Astrocyte (in vitro differentiated cells and primary cell): ENCODE measurements around the gene ANKRD45. TPM values are rescaled to one million over a fixed set of nuclear protein-coding genes. Genes with fewer than 3 reads are reported as not detected.
"Not testable (repeated sequence)": the region's sequence is repeated elsewhere in the genome, so short reads cannot be mapped to it uniquely, and the experiment has no call there.

ENCODE experiments used
- DNase-seq: peaks from one replicate; pipeline ENCODE4 v3.0.0-alpha.2; 2010; ENCODE audit warnings: low read depth
- FAIRE-seq: peaks from 2 replicates; lab custom pipeline; 2011; peaks lifted over from hg19 to GRCh38; lab: Jason Lieb, UNC
- H2AFZ ChIP-seq: 2 replicates; pipeline ENCODE4 v1.6.0; 2012; ENCODE audit warnings: low read depth, low read length, inconsistent platforms
- H3K27ac ChIP-seq: 2 replicates; pipeline ENCODE4 v1.5.1; 2011; ENCODE audit warnings: low read depth, low read length, inconsistent platforms
- H3K27me3 ChIP-seq: 2 replicates; pipeline ENCODE4 v1.6.0; 2011; ENCODE audit warnings: low read length, inconsistent platforms; ENCODE audit not compliant: insufficient read depth
- H3K36me3 ChIP-seq: 2 replicates; pipeline ENCODE4 v1.5.1; 2011; ENCODE audit warnings: low read length, inconsistent platforms; ENCODE audit not compliant: insufficient read depth
- H3K4me1 ChIP-seq: 2 replicates; pipeline ENCODE4 v1.5.1; 2011; ENCODE audit warnings: low read length, inconsistent platforms; ENCODE audit not compliant: insufficient read depth
- H3K4me2 ChIP-seq: 2 replicates; pipeline ENCODE4 v1.6.0; 2012; ENCODE audit warnings: low read length, inconsistent platforms
- H3K4me3 ChIP-seq: 2 replicates; pipeline ENCODE4 v1.5.1; 2011; ENCODE audit warnings: low read depth, mild to moderate bottlenecking, low read length, inconsistent platforms; ENCODE audit not compliant: insufficient read depth
- H3K79me2 ChIP-seq: 2 replicates; pipeline ENCODE4 v1.6.0; 2012; ENCODE audit warnings: mild to moderate bottlenecking, low read length, inconsistent platforms; ENCODE audit not compliant: insufficient read depth
- H3K9ac ChIP-seq: 2 replicates; pipeline ENCODE4 v1.6.0; 2012; ENCODE audit warnings: mild to moderate bottlenecking, low read length, inconsistent platforms
- H3K9me3 ChIP-seq: 2 replicates; pipeline ENCODE4 v1.5.1; 2012; ENCODE audit warnings: low read depth, mild to moderate bottlenecking, low read length, inconsistent platforms; ENCODE audit not compliant: insufficient read depth
- H4K20me1 ChIP-seq: 2 replicates; pipeline ENCODE4 v1.6.0; 2012; ENCODE audit warnings: low read length, inconsistent platforms; ENCODE audit not compliant: insufficient read depth
- H3K27ac Mint-ChIP-seq: one replicate; pipeline ENCODE4 v1.8.0; 2021; ENCODE audit warnings: mild to moderate bottlenecking, mixed read lengths; ENCODE audit not compliant: unreplicated experiment
- H3K27me3 Mint-ChIP-seq: one replicate; pipeline ENCODE4 v1.8.0; 2021; ENCODE audit warnings: low read depth, mixed read lengths; ENCODE audit not compliant: unreplicated experiment
- H3K36me3 Mint-ChIP-seq: one replicate; pipeline ENCODE4 v1.8.0; 2021; ENCODE audit warnings: low read depth, mixed read lengths; ENCODE audit not compliant: unreplicated experiment
- H3K4me1 Mint-ChIP-seq: one replicate; pipeline ENCODE4 v1.8.0; 2021; ENCODE audit warnings: low read depth, mixed read lengths; ENCODE audit not compliant: unreplicated experiment
- H3K4me3 Mint-ChIP-seq: one replicate; pipeline ENCODE4 v1.8.0; 2021; ENCODE audit warnings: mild to moderate bottlenecking, moderate library complexity, mixed read lengths; ENCODE audit not compliant: unreplicated experiment
- H3K9me3 Mint-ChIP-seq: one replicate; pipeline ENCODE4 v1.8.0; 2021; ENCODE audit warnings: mild to moderate bottlenecking, mixed read lengths; ENCODE audit not compliant: unreplicated experiment
- EZH2 ChIP-seq: IDR thresholded peaks from 2 replicates; pipeline ENCODE4 v1.6.1; 2012; ENCODE audit warnings: mild to moderate bottlenecking, low read length, inconsistent platforms; ENCODE audit not compliant: insufficient read depth
- total RNA-seq: library from RNA; stranded (reverse); gene quantifications from 2 replicates; pipeline ENCODE4 v1.2.1, GENCODE V29; 2021
- TF ChIP-seq, protein P1 (sequence below): IDR thresholded peaks from 2 replicates; pipeline ENCODE4 v1.5.1; 2011; ENCODE audit warnings: low read depth, mild to moderate bottlenecking, inconsistent platforms, low read length, moderate library complexity; ENCODE audit not compliant: insufficient read depth

Gene ANKRD45
- total RNA-seq, 1 donor from 2014 or later, result 1.4 TPM

DNA sequence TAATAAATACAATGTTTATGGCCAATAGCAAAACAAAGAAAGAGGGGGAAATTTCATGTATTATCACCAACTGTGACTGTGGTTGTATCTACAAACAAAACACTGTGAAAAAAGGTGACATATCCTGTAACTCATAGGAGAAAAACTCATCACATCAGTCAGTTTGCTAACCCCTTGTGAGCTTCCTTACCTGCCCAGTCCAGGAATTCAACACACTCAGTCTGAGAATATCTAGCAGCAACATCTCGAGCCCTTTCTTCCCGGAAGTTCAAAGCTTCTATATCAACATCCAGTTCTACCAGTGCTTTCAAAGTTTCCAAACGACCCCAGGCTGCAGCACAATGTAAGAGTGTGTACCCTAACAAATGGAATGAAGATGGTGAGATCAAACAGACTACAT, 23.0 kb downstream of the ANKRD45 start:
- DNase-seq (no peak), FAIRE-seq (no peak)
- Mint-ChIP-seq H3K9me3 (no peaks in the 10 kb centered on the region), H3K27me3 (no peaks in the 10 kb centered on the region), H3K36me3 (peaks cover 6% of the 10 kb centered on the region), H3K27ac (no peak overlapping the region), H3K4me3 (no peak overlapping the region), H3K4me1 (peaks cover 4% of the 10 kb centered on the region)
- Histone ChIP-seq H3K36me3 (no peaks in the 10 kb centered on the region), H3K9ac (no peak overlapping the region), H4K20me1 (no peaks in the 10 kb centered on the region), H2AFZ (no peak overlapping the region), H3K79me2 (no peaks in the 10 kb centered on the region), H3K4me1 (no peaks in the 10 kb centered on the region), H3K27me3 (no peaks in the 10 kb centered on the region), H3K27ac (no peak overlapping the region), H3K9me3 (no peaks in the 10 kb centered on the region), H3K4me2 (no peak overlapping the region), H3K4me3 (no peak overlapping the region)
- TF ChIP-seq EZH2, result no peak
- TF ChIP-seq, protein P1, sequence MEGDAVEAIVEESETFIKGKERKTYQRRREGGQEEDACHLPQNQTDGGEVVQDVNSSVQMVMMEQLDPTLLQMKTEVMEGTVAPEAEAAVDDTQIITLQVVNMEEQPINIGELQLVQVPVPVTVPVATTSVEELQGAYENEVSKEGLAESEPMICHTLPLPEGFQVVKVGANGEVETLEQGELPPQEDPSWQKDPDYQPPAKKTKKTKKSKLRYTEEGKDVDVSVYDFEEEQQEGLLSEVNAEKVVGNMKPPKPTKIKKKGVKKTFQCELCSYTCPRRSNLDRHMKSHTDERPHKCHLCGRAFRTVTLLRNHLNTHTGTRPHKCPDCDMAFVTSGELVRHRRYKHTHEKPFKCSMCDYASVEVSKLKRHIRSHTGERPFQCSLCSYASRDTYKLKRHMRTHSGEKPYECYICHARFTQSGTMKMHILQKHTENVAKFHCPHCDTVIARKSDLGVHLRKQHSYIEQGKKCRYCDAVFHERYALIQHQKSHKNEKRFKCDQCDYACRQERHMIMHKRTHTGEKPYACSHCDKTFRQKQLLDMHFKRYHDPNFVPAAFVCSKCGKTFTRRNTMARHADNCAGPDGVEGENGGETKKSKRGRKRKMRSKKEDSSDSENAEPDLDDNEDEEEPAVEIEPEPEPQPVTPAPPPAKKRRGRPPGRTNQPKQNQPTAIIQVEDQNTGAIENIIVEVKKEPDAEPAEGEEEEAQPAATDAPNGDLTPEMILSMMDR, result no peak

DNA sequence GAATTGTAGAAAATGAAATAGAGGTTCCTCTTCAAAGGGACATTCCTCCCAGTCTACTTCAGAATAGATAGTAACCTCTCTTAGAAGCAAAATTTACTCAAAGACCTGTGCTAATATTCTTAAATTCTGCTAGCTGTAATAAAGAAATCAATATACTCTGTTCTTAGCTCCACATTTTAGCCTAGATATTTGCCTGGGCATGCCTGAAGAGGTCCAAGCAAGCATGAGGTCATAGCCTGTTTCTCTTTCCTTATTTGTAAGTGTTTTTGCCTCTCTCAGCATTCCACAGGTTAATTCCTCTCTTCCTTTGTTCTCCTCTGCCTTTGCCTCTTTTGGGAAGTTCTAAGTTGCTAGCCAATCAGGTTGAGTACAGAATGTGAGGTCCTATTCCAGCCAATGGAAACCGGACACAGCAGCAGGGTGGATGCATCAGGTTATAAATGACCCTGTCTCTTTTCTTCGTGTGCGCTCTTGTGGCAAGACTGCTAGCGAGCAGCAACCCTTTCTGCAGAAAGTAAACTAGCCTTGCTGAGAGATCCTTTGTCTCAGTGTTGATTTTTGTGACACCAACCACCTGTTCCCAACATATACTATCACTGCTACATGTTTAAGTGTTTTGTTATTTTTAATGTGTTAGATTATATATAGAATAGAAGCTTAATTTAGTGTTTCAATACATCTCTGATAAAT, 27.1 kb downstream of the ANKRD45 start:
- Mint-ChIP-seq H3K9me3 (peaks cover 11% of the 10 kb centered on the region), H3K4me3 (peak overlapping the region; percentile 78)

DNA sequence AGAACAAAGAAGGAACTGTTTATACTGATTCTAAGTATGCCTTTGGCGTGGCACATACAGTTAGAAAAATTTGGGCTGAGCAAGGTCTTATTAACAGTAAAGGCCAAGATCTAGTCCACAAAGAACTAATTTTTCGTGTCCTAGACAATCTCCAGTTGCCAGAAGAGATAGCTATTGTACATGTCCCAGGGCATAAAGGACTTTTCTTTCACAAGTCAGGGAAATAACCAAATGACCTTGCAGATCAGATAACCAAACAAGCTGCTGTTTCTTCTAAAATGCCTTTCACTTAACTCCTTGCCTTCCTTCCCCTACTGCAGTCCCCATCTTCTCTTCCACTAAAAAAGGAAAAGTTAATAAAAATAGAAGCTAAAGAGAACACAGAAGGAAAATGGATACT, 30.5 kb downstream of the ANKRD45 start:
- Histone ChIP-seq H4K20me1 (no peaks in the 10 kb centered on the region), H3K9me3 (peaks cover 8% of the 10 kb centered on the region), H3K79me2 (no peaks in the 10 kb centered on the region), H3K4me2 (no peak overlapping the region), H2AFZ (no peak overlapping the region), H3K4me1 (no peaks in the 10 kb centered on the region), H3K4me3 (no peak overlapping the region), H3K9ac (no peak overlapping the region), H3K36me3 (no peaks in the 10 kb centered on the region), H3K27ac (no peak overlapping the region), H3K27me3 (no peaks in the 10 kb centered on the region)
- Mint-ChIP-seq H3K36me3 (peaks cover 25% of the 10 kb centered on the region), H3K4me3 (peak overlapping the region; percentile 90), H3K27ac (peak overlapping the region; percentile 99), H3K9me3 (peaks cover 13% of the 10 kb centered on the region), H3K4me1 (peaks cover 5% of the 10 kb centered on the region), H3K27me3 (no peaks in the 10 kb centered on the region)
- DNase-seq, result no peak
- FAIRE-seq, result no peak
- TF ChIP-seq, protein P1, result no peak
- TF ChIP-seq EZH2, result no peak

More for the DNA sequence above, 27.1 kb downstream of the ANKRD45 start:
- not testable (repeated sequence) for H3K4me3 ChIP-seq, H3K4me1 ChIP-seq, H3K27me3 Mint-ChIP-seq, H4K20me1 ChIP-seq, H3K4me1 Mint-ChIP-seq, H3K27me3 ChIP-seq, H2AFZ ChIP-seq, H3K27ac ChIP-seq, H3K9me3 ChIP-seq, H3K36me3 ChIP-seq, H3K4me2 ChIP-seq, FAIRE-seq, H3K9ac ChIP-seq, H3K79me2 ChIP-seq
- Mint-ChIP-seq H3K27ac (peak overlapping the region; percentile 93), H3K36me3 (peaks cover 24% of the 10 kb centered on the region)
- DNase-seq, result peak; percentile 6
